Stimulated activated CD4-positive, alpha-beta T cell treated with anti-CD3 and anti-CD28 coated beads, Interleukin-4, amount 100 ng/mL, for 24 hours (primary cell): ENCODE results near the gene TIGD7.
A peak's percentile ranks its signal among the peaks of the same experiment; 100 is the strongest.

Experiments used
- DNase-seq: peaks from one replicate; pipeline ENCODE4 v3.0.0-alpha.2; 2020

TIGD7 gene

GRCh38 chr16:3305109-3306068 lies at the start of gene TIGD7, which contains the start of gene ZNF75A:
TIGD7 (minus strand) TSS chr16:3305430; CDS start chr16:3300614, 4,816 bp downstream.
ZNF75A (plus strand) TSS chr16:3305497; CDS start chr16:3308429, 2,932 bp downstream.
- peak; percentile 82 for DNase-seq

GRCh38 chr16:3349175-3349574 lies 43.9 kb upstream of the TIGD7 start:
- no peak for DNase-seq

GRCh38 chr16:3348547-3349167 lies 43.4 kb upstream of the TIGD7 start:
- no peak for DNase-seq

- DNase-seq = no peak
Measured at GRCh38 chr16:3347586-3347985, 42.4 kb upstream of the TIGD7 start.

- no peak for DNase-seq
Measured at GRCh38 chr16:3346041-3346440, 40.8 kb upstream of the TIGD7 start.

- no peak for DNase-seq
Measured at GRCh38 chr16:3328643-3329042, 23.4 kb upstream of the TIGD7 start.

- DNase-seq = no peak
Measured at GRCh38 chr16:3328104-3328503, 22.9 kb upstream of the TIGD7 start.

- DNase-seq = no peak
Measured at GRCh38 chr16:3327514-3327913, 22.3 kb upstream of the TIGD7 start.

GRCh38 chr16:3321816-3322215 lies 16.6 kb upstream of the TIGD7 start:
- no peak for DNase-seq

- DNase-seq = no peak
Measured at GRCh38 chr16:3317315-3317999, 12.2 kb upstream of the TIGD7 start.

- DNase-seq = no peak
Measured at GRCh38 chr16:3311496-3311895, 6.3 kb upstream of the TIGD7 start.

GRCh38 chr16:3306078-3306477 lies 848 bp upstream of the TIGD7 start:
- no peak for DNase-seq

GRCh38 chr16:3304370-3304769 lies 860 bp downstream of the TIGD7 start:
- DNase-seq = no peak

- DNase-seq = no peak
Measured at GRCh38 chr16:3295783-3296182, 9.4 kb downstream of the TIGD7 start.

- no peak for DNase-seq
Measured at GRCh38 chr16:3295209-3295608, 10.0 kb downstream of the TIGD7 start.

- DNase-seq = no peak
Measured at GRCh38 chr16:3292604-3293003, 12.6 kb downstream of the TIGD7 start.

- DNase-seq = no peak
Measured at GRCh38 chr16:3289998-3290673, 15.1 kb downstream of the TIGD7 start.

- DNase-seq = no peak
Measured at GRCh38 chr16:3285131-3285530, 20.1 kb downstream of the TIGD7 start.

GRCh38 chr16:3283543-3284447 lies 21.4 kb downstream of the TIGD7 start:
- DNase-seq = no peak

GRCh38 chr16:3282730-3283542 lies 22.3 kb downstream of the TIGD7 start, which contains the start of gene ZNF263:
ZNF263 (plus strand) TSS chr16:3283491; CDS start chr16:3283819, 328 bp downstream.
- DNase-seq = peak; percentile 94
